Measurements from ENCODE around the gene KDM4B. TPM values are rescaled to one million over a fixed set of nuclear protein-coding genes. Genes with fewer than 3 reads are reported as not detected.

Gene KDM4B
- polyA plus RNA-seq, 1 of the 3 experiments (the other 2 are of a cell fraction), result 12.2 TPM

- H3K27ac ChIP-seq (ENCODE audit: low read depth in 2 of 2, low read length in 1 of 2), result no peak overlapping the region
These were observed 102.0 kb downstream of the KDM4B start for GRCh38 chr19:5070930-5071329.

More at GRCh38 chr19:5070930-5071329, 102.0 kb downstream of the KDM4B start:
- H3K9me3 ChIP-seq, result no peaks in the 10 kb centered on the region
- no peaks in the 10 kb centered on the region for H3K9me2 ChIP-seq
- H2AFZ ChIP-seq (ENCODE audit: low read depth), result no peak overlapping the region
- H3K27me3 ChIP-seq (ENCODE audit: insufficient read depth), result no peaks in the 10 kb centered on the region
- no peaks in the 10 kb centered on the region for H3F3A ChIP-seq (replicated peaks; ENCODE audit: insufficient read depth)
- 0 out of 2 replicates have a peak, but pooled peaks cover 10% of the 10 kb centered on the region for H4K20me1 ChIP-seq (ENCODE audit: insufficient read depth)
- TF ChIP-seq RAD21 (IDR thresholded peaks at IDR 0.05; ENCODE audit: low read length) (no peak), PBX3 (IDR thresholded peaks at IDR 0.05) (no peak), EP300 (IDR thresholded peaks at IDR 0.05; ENCODE audit: borderline replicate concordance in 1 of 2, low read depth in 1 of 2, low read length in 1 of 2) (no peak), EZH2phosphoT487 (IDR thresholded peaks at IDR 0.05; ENCODE audit: borderline replicate concordance, low read depth) (no peak), USF2 (IDR thresholded peaks at IDR 0.05; ENCODE audit: borderline replicate concordance, low read depth, low read length) (no peak), ELF1 (IDR thresholded peaks at IDR 0.05) (no peak), TAF1 (IDR thresholded peaks at IDR 0.05; ENCODE audit: borderline replicate concordance, low read depth, low read length) (no peak), SMC3 (IDR thresholded peaks at IDR 0.05; ENCODE audit: low read depth, low read length) (no peak), REST (IDR thresholded peaks at IDR 0.05; ENCODE audit: low read depth, low read length) (no peak), FOSL2 (IDR thresholded peaks at IDR 0.05; ENCODE audit: borderline replicate concordance, low read depth) (no peak)
- TF ChIP-seq, protein P1, sequence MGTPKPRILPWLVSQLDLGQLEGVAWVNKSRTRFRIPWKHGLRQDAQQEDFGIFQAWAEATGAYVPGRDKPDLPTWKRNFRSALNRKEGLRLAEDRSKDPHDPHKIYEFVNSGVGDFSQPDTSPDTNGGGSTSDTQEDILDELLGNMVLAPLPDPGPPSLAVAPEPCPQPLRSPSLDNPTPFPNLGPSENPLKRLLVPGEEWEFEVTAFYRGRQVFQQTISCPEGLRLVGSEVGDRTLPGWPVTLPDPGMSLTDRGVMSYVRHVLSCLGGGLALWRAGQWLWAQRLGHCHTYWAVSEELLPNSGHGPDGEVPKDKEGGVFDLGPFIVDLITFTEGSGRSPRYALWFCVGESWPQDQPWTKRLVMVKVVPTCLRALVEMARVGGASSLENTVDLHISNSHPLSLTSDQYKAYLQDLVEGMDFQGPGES (IDR thresholded peaks at IDR 0.05; ENCODE audit: low read depth, low read length), result no peak
- TF ChIP-seq, protein P2, sequence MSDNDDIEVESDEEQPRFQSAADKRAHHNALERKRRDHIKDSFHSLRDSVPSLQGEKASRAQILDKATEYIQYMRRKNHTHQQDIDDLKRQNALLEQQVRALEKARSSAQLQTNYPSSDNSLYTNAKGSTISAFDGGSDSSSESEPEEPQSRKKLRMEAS (IDR thresholded peaks at IDR 0.05; ENCODE audit: low read depth), result no peak
- POLR2A ChIA-PET, result no interaction called here
- peaks cover 0 to 8% of the 10 kb centered on the region in 2 experiments; a peak in 1 of 4 replicates for H3K4me1 ChIP-seq (ENCODE audit: control insufficient read depth in 1 of 2, insufficient read depth in 2 of 2, low read depth in 1 of 2, low read length in 1 of 2)
- no peak overlapping the region for H3K4me2 ChIP-seq
- H3K4me3 ChIP-seq (ENCODE audit: low read depth in 2 of 2, low read length in 1 of 2), result no peak overlapping the region
- no peaks in the 10 kb centered on the region for H3K79me2 ChIP-seq (ENCODE audit: insufficient read depth)
- no peak for DNase-seq
- H3K9ac ChIP-seq, result no peak overlapping the region
- CTCF ChIA-PET, result interaction anchor here (1.0 kb wide), 1 partner anchor 472 kb away, joined by 3 read pairs; no protein-coding TSS in a partner anchor
- peaks cover 4 to 9% of the 10 kb centered on the region in 2 experiments for H3K36me3 ChIP-seq (replicated peaks in 1 of 2; ENCODE audit: control insufficient read depth in 1 of 2, insufficient read depth in 2 of 2, low read length in 1 of 2)
- 95% methylated on average over 15 of the region's 19 CpGs for WGBS (ENCODE audit: low lambda C conversion rate)
